Kidney epithelial cell (primary cell): ENCODE data around the gene ITPK1. TPM values are rescaled to one million over a fixed set of nuclear protein-coding genes. Genes with fewer than 3 reads are reported as not detected.

ENCODE experiments used
- DNase-seq: peaks from one replicate; pipeline ENCODE4 v3.0.0-alpha.2; 2010; ENCODE audit warnings: low read depth
- H3K27me3 ChIP-seq: 2 replicates; pipeline ENCODE4 v1.6.0; 2011; ENCODE audit warnings: low read length; ENCODE audit not compliant: control insufficient read depth, insufficient read depth
- H3K36me3 ChIP-seq: 2 replicates; pipeline ENCODE4 v1.5.1; 2011; ENCODE audit warnings: low read length; ENCODE audit not compliant: control insufficient read depth, insufficient read depth
- H3K4me3 ChIP-seq: 2 replicates; pipeline ENCODE4 v1.5.1; 2011; ENCODE audit warnings: low read depth, mild to moderate bottlenecking, control low read depth, low read length
- total RNA-seq: library from RNA; depleted of rRNA; stranded (reverse); fragments of >200 nt; gene quantifications from 2 replicates; pipeline ENCODE4 v1.2.3, GENCODE V29; 2015
- TF ChIP-seq, protein P1 (sequence below): IDR thresholded peaks from 2 replicates; pipeline ENCODE4 v1.5.1; 2011; ENCODE audit warnings: mild to moderate bottlenecking, moderate library complexity, low read length, control low read depth, inconsistent platforms; ENCODE audit not compliant: insufficient read depth, poor library complexity, severe bottlenecking

ITPK1 gene
- total RNA-seq, 1 donor from 2014 or later: 21.3 TPM

DNA sequence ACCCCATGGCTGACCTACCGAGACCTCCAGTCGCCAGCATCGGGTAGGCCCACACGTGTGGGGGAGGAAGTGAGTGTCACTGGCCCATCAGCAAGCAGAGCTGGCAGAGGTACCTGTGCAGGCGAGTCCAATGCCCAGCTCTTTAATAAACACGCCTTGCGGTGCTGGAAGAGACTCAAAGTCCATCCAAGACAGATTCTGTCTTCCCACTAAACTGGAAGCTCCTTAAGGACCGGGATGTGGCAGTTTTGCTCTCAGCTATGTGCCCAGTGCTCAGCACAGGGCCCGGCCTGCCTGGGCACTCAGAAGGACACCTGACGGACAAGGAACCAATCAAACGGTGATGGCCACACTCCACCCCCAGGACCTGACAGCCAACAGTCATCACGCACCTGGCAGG lies 65.0 kb downstream of the ITPK1 start:
- TF ChIP-seq, protein P1, sequence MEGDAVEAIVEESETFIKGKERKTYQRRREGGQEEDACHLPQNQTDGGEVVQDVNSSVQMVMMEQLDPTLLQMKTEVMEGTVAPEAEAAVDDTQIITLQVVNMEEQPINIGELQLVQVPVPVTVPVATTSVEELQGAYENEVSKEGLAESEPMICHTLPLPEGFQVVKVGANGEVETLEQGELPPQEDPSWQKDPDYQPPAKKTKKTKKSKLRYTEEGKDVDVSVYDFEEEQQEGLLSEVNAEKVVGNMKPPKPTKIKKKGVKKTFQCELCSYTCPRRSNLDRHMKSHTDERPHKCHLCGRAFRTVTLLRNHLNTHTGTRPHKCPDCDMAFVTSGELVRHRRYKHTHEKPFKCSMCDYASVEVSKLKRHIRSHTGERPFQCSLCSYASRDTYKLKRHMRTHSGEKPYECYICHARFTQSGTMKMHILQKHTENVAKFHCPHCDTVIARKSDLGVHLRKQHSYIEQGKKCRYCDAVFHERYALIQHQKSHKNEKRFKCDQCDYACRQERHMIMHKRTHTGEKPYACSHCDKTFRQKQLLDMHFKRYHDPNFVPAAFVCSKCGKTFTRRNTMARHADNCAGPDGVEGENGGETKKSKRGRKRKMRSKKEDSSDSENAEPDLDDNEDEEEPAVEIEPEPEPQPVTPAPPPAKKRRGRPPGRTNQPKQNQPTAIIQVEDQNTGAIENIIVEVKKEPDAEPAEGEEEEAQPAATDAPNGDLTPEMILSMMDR: no peak
- Histone ChIP-seq H3K27me3 (no peaks in the 10 kb centered on the region), H3K36me3 (no peaks in the 10 kb centered on the region), H3K4me3 (no peak overlapping the region)
- no peak for DNase-seq

DNA sequence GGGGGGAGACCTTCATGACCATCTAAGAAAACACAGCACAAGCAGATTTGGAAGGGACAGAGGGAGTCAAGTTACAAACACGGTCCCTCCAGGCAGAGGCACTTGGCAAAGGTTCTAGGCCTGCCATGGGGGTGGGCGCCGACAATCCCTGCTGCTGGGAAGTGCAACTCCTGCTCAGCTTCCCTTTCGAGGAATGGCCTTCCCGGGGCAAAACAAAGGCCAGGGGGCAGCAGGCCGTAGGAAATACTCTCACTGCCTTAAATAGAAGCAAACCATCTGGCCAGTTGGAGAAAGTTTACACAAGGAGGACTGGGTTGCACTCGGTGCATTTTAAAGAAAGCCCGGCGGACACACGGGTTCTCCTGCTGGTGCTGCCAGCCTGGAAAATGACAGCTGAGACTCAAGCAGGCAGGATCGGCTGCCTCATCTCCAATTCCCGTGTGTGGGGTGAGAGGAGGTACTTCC lies 65.8 kb downstream of the ITPK1 start:
- no peak for DNase-seq
- H3K27me3 ChIP-seq: no peaks in the 10 kb centered on the region
- no peaks in the 10 kb centered on the region for H3K36me3 ChIP-seq
- TF ChIP-seq, protein P1: no peak
- no peak overlapping the region for H3K4me3 ChIP-seq

DNA sequence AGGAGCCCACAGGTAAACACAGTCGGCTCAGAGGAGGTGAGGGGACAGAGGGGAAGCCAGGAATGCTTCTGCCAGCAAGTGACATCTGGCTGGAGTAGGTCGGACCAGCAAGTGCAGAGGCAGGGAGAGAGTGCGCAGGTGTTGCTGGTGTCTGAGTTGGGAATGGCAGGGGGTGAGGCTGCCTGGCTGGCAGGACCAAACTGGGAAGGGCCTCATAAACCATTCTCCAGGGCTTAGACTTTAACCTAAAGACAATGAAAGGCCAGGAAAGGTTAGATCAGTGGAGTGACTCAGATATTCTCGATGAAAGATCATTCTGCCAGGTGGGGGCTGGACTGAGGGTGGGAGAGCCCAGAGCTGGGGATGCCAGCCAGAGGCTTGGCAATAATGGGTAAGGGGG lies 66.4 kb downstream of the ITPK1 start:
- TF ChIP-seq, protein P1: no peak
- H3K4me3 ChIP-seq: no peak overlapping the region
- DNase-seq: no peak
- H3K27me3 ChIP-seq: no peaks in the 10 kb centered on the region
- no peaks in the 10 kb centered on the region for H3K36me3 ChIP-seq

DNA sequence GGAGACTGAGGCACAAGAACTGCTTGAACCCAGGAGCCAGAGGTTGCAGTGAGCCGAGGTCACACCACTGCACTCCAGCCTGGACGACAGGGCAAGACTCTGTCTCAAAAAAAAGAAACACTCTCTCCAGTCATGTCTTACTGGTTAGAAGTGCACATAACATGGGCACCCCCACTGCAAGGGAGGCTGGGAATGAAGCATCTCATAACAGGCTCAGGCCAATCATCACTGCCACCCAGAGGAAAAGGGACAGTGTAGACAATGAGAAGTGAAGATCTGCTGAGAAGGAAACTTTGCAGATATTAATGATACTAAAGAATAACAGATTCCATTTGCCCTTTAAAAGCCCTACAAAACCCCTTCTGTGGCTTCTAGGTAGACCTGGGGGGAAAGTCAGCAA lies 66.9 kb downstream of the ITPK1 start:
- Histone ChIP-seq H3K4me3 (no peak overlapping the region), H3K27me3 (no peaks in the 10 kb centered on the region), H3K36me3 (no peaks in the 10 kb centered on the region)
- DNase-seq: no peak
- TF ChIP-seq, protein P1: no peak

DNA sequence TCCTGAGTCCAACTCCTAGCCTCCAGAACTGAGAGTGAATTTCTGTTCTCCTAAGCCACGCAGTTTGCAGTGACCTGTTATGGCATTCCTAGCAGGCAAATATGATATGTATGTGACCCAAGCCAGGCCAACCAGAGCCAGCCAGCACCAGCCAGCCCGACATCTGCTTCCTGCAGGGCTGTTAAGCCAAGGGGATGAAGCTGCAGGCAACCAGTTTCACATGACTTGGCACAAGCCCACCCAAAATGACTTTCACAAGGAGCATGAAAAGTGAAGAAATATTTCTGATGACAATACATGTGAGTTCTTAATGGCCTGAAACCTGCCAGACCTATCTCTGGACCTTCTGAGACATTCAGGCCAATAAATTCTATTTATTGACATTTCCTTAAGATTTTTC lies 68.1 kb downstream of the ITPK1 start:
- no peaks in the 10 kb centered on the region for H3K36me3 ChIP-seq
- DNase-seq: no peak
- no peak overlapping the region for H3K4me3 ChIP-seq
- TF ChIP-seq, protein P1: no peak
- no peaks in the 10 kb centered on the region for H3K27me3 ChIP-seq

DNA sequence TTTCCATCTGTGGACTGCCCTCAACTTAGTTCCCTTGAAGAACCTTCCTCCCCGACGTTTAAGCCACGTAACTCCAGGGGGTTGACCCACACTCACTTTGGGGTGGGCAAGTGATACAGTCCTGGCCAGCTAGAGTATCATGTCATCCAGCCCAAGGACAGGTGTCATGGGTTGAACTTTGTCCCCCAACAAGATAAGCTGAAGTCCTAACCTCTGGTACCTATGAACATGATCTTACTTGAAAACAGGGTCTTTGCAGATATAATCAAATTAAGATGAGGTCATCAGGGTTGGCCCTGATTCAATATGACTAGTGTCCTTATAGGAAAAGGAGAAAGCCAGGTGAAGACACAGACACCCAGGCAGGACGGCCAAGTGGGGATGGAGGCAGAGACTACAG lies 68.6 kb downstream of the ITPK1 start:
- no peak for DNase-seq
- TF ChIP-seq, protein P1: no peak
- no peak overlapping the region for H3K4me3 ChIP-seq
- no peaks in the 10 kb centered on the region for H3K36me3 ChIP-seq
- H3K27me3 ChIP-seq: no peaks in the 10 kb centered on the region
